Transverse colon (tissue), 4 donors: Measurements from ENCODE around the gene MCC. TPM values are rescaled to one million over a fixed set of nuclear protein-coding genes. Genes with fewer than 3 reads are reported as not detected.

ENCODE experiments used
- DNase-seq: peaks from one replicate; pipeline ENCODE4 v3.0.0-alpha.2; 2019
- H3K27ac ChIP-seq, 4 donors: fragments of 200-600 bp; sonication (generic); 2 replicates each; pipeline ENCODE4 v1.5.1; 2016 to 2018; ENCODE audit warnings: inconsistent platforms in 4 of 4
- H3K27me3 ChIP-seq: fragments of 200-600 bp; sonication (generic); 2 replicates; pipeline ENCODE4 v1.5.1; 2017; ENCODE audit warnings: inconsistent platforms
- H3K36me3 ChIP-seq, 4 donors: fragments of 200-600 bp; sonication (generic); 2 replicates each; pipeline ENCODE4 v1.5.1; 2017 to 2019; ENCODE audit warnings: inconsistent platforms in 4 of 4
- H3K4me1 ChIP-seq, 4 donors: fragments of 200-600 bp; sonication (generic); 2 replicates each; pipeline ENCODE4 v1.5.1; 2017 to 2020; ENCODE audit warnings: inconsistent platforms in 4 of 4
- H3K4me3 ChIP-seq, 4 donors: fragments of 200-600 bp; sonication (generic); 1 replicate in 1 of 4; 2 replicates in 3 of 4; pipeline versions ENCODE4 v1.5.1 to v1.6.1; 2017 to 2019; ENCODE audit warnings: inconsistent platforms in 4 of 4
- H3K9me3 ChIP-seq, 2 donors: fragments of 200-600 bp; sonication (generic); 2 replicates each; pipeline ENCODE4 v1.5.1; 2017 to 2019; ENCODE audit warnings: inconsistent platforms in 2 of 2
- EP300 ChIP-seq: sonication (generic); formaldehyde crosslinking; IDR thresholded peaks from one replicate; pipeline ENCODE4 v1.6.1; 2017; ENCODE audit warnings: antibody characterized with exemption, low read depth
- POLR2A ChIP-seq: fragments of 450-650 bp; IDR thresholded peaks from one replicate; pipeline ENCODE4 v1.6.1; 2016; ENCODE audit warnings: antibody characterized with exemption, mild to moderate bottlenecking, moderate library complexity
- POLR2AphosphoS5 ChIP-seq, 3 donors: sonication (generic); formaldehyde crosslinking; IDR thresholded peaks; one replicate each; pipeline ENCODE4 v1.6.1; 2016; ENCODE audit warnings: antibody characterized with exemption in 3 of 3
- WGBS, 2 donors: methylation state at CpG; one replicate each; pipeline ENCODE4 v1.1.5; 2018; ENCODE audit warnings: low coverage in 1 of 2; 5-methylcytosine and 5-hydroxymethylcytosine counted together
- in situ Hi-C, 4 donors: fragments of 200-750 bp; cut with MboI; loops; one replicate each; pipeline versions ENCODE4 v1.15.0 to v1.15.1; 2017; ENCODE audit warnings: low sequenced_read_pairs in 3 of 4, low pct_ligation_motif_present in 1 of 4, low pct_unique_long_range_greater_than_20kb in 1 of 4
- intact Hi-C: fragments of 100-400 bp; cut with DNase I; formaldehyde crosslinking; loops from one replicate; pipeline ENCODE4 v1.15.1; 2023; ENCODE audit warnings: low total_unique reads
- total RNA-seq, 4 donors: library from RNA; depleted of rRNA; stranded (reverse); fragments of >200 nt; gene quantifications; one replicate each; pipeline ENCODE4 v1.1.0, GENCODE V29; 2016
- TF ChIP-seq, protein P1 (sequence below), 5 experiments: fragments of 200-600 bp in 3 of 5; fragments of 450-650 bp in 2 of 5; sonication (generic) in 3 of 5; IDR thresholded peaks; 1 replicate in 2 of 5; 2 replicates in 3 of 5; pipeline ENCODE4 v1.5.1; 2016 to 2017; ENCODE audit warnings: antibody characterized with exemption in 5 of 5, inconsistent platforms in 3 of 5, mild to moderate bottlenecking in 2 of 5, moderate library complexity in 1 of 5

MCC gene
- total RNA-seq, 4 donors from 2014 or later = 2.6 to 28.4 (median 16.4) TPM

DNA sequence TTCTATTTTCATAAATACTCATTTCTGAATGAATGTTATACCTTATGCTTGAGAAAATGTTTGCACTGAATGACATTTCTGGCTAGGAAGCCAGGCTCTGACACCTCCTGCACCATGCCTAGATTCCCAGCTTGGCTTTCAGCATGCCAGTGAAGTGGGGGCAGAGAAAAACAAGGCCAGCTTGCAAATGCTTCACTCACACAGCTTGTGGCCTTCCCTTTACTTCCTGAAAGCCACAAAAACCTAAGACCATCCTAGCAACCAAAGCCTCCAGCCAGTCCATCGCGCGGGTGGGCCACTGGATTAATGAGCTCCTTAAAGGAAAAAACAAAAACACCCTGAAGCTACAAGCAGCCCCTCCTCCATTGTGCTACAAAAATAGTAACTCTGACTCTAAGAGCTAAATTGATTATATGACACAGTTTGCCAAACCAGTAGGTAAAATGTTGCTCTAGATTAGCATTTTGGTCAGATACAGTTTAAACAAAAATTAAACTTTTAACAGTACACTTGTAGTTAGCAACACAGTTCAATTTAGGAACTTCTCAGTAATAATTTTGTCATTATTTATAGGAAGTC lies 213.3 kb downstream of the MCC start:
- Histone ChIP-seq H3K36me3 (no peaks in the 10 kb centered on the region), H3K27ac (no peak overlapping the region), H3K27me3 (no peaks in the 10 kb centered on the region), H3K4me3 (no peak overlapping the region), H3K9me3 (no peaks in the 10 kb centered on the region), H3K4me1 (no peaks in the 10 kb centered on the region)
- intact Hi-C loops (no loop called here), in situ Hi-C loops (no loop called here)
- DNase-seq = no peak
- WGBS, 2 donors = 72 to 86% methylated on average over 3 of the region's 3 CpGs
- TF ChIP-seq POLR2AphosphoS5 (IDR thresholded peaks at IDR 0.05) (no peak), POLR2A (no peak), EP300 (no peak)
- TF ChIP-seq, protein P1, sequence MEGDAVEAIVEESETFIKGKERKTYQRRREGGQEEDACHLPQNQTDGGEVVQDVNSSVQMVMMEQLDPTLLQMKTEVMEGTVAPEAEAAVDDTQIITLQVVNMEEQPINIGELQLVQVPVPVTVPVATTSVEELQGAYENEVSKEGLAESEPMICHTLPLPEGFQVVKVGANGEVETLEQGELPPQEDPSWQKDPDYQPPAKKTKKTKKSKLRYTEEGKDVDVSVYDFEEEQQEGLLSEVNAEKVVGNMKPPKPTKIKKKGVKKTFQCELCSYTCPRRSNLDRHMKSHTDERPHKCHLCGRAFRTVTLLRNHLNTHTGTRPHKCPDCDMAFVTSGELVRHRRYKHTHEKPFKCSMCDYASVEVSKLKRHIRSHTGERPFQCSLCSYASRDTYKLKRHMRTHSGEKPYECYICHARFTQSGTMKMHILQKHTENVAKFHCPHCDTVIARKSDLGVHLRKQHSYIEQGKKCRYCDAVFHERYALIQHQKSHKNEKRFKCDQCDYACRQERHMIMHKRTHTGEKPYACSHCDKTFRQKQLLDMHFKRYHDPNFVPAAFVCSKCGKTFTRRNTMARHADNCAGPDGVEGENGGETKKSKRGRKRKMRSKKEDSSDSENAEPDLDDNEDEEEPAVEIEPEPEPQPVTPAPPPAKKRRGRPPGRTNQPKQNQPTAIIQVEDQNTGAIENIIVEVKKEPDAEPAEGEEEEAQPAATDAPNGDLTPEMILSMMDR (IDR thresholded peaks at IDR 0.05) = no peak

DNA sequence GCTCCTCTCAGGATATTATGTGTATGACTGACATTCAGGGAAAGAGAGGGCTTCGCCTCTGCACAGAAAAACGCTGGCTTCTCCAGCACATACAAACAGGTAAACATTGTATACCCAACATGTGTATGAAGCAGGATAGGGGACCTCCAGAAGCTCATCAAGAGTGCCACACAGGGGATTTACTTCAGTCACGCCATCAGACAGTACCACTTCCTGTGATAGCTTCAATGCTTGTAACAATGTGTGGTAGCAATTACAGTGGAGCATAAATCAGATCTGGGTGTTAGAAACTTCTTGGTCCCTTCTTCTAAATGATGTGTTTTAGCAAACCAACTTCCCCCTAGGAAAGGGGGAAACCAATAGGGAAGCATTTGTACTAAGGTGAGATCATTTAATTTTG lies 214.3 kb downstream of the MCC start:
- in situ Hi-C loops (no loop called here), intact Hi-C loops (no loop called here)
- H3K4me1 ChIP-seq = no peaks in the 10 kb centered on the region
- H3K9me3 ChIP-seq = no peaks in the 10 kb centered on the region
- H3K4me3 ChIP-seq = no peak overlapping the region
- WGBS, 2 donors = 67 to 77% methylated on average over 1 to 3 of the region's 3 CpGs
- TF ChIP-seq, protein P1 (IDR thresholded peaks at IDR 0.05) = no peak
- TF ChIP-seq POLR2AphosphoS5 (IDR thresholded peaks at IDR 0.05) = no peak
- no peak for TF ChIP-seq POLR2A
- no peak for TF ChIP-seq EP300
- H3K36me3 ChIP-seq = no peaks in the 10 kb centered on the region
- H3K27ac ChIP-seq = no peak overlapping the region
- DNase-seq = no peak
- no peaks in the 10 kb centered on the region for H3K27me3 ChIP-seq

DNA sequence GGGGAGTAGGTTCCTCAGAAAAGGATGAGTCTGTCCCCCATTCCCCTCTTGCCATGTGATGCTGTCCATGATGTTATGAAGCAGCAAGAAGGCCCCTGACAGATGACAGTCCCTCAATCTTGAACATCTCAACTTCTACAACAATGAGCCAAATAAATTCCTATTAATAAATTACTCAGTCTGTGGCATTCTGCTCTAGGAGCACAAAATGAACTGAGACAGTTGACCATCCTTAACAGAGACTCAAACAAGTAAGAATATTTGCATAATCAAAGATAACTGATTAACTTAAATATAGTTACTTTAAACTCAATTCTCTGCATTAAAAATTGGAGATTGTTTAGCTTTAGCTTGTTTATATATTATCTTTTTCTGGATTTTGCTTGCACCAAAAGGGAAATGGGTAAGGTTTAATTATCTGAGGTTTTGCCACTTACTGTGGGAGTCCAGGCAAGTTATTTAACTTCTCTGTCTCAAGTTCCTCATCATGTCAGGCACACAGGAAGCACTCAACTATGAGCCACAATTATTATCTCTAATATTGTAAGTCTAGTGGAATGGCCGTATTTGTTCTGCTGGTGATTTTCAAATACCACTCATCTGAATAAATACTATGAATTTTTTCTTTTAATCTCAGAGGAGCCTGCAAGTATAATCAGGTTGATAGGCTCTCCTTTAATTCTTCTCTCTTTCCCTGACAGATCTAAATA lies 216.4 kb downstream of the MCC start:
- TF ChIP-seq POLR2AphosphoS5 (IDR thresholded peaks at IDR 0.05) (no peak), EP300 (no peak), POLR2A (no peak)
- TF ChIP-seq, protein P1 (IDR thresholded peaks at IDR 0.05) = no peak
- intact Hi-C loops (no loop called here), in situ Hi-C loops (no loop called here)
- Histone ChIP-seq H3K27ac (no peak overlapping the region), H3K9me3 (no peaks in the 10 kb centered on the region), H3K4me3 (no peak overlapping the region), H3K36me3 (no peaks in the 10 kb centered on the region), H3K27me3 (no peaks in the 10 kb centered on the region), H3K4me1 (no peaks in the 10 kb centered on the region)
- 80 to 89% methylated on average over 1 of the region's 1 CpG for WGBS, 2 donors
- no peak for DNase-seq

DNA sequence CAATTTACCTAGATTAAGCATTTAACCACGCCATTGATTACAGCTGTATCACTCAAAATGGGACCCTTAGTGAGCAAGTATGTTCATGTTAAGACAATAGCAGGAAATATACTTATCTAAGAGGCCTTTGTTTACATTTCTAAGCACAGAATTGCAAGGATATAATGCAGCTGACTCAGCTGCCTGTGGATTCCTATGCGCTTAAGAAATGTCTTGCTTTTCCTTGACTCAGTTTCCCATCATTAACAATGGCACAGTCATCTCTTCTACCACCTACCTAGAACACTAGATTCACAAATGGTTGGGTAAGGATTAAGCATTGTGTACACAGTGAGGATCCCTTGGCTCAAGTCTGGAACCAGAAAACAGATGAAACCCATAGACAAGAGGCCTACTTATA lies 217.2 kb downstream of the MCC start:
- WGBS, 2 donors = 64 to 75% methylated on average over 2 of the region's 2 CpGs
- H3K27me3 ChIP-seq = no peaks in the 10 kb centered on the region
- H3K4me3 ChIP-seq = no peak overlapping the region
- no peak for DNase-seq
- TF ChIP-seq POLR2A = no peak
- TF ChIP-seq, protein P1 (IDR thresholded peaks at IDR 0.05) = no peak
- no peak for TF ChIP-seq EP300
- no peak for TF ChIP-seq POLR2AphosphoS5 (IDR thresholded peaks at IDR 0.05)
- H3K27ac ChIP-seq = no peak overlapping the region
- intact Hi-C loops (no loop called here), in situ Hi-C loops (no loop called here)
- H3K4me1 ChIP-seq = no peaks in the 10 kb centered on the region
- H3K36me3 ChIP-seq = no peaks in the 10 kb centered on the region
- H3K9me3 ChIP-seq = no peaks in the 10 kb centered on the region
